22Rv1 (cell line): ENCODE results near the gene OR8U1.
A peak's percentile ranks its signal among the peaks of the same experiment; 100 is the strongest.
"Not testable (repeated sequence)": the region's sequence is repeated elsewhere in the genome, so short reads cannot be mapped to it uniquely, and the experiment has no call there.

Experiments used
- H3K27ac ChIP-seq: fragments of 450-650 bp; 2 replicates; pipeline ENCODE4 v1.5.1; 2017
- CTCF ChIP-seq: fragments of 450-650 bp; IDR thresholded peaks from 2 replicates; pipeline ENCODE4 v1.5.1; 2017; ENCODE audit warnings: mild to moderate bottlenecking
- ZFX ChIP-seq: fragments of 450-650 bp; IDR thresholded peaks from 2 replicates; pipeline ENCODE4 v1.6.1; 2017; ENCODE audit warnings: antibody characterized with exemption, borderline replicate concordance

The OR8U1 gene

GRCh38 chr11:56394381-56394780 is 19.0 kb downstream of the OR8U1 start:
- no peak overlapping the region for H3K27ac ChIP-seq
- TF ChIP-seq ZFX, result no peak
- TF ChIP-seq CTCF, result no peak

- H3K27ac ChIP-seq, result no peak overlapping the region
- TF ChIP-seq CTCF (peak; percentile 63), ZFX (no peak)
These were observed 20.6 kb downstream of the OR8U1 start for GRCh38 chr11:56396047-56396446.

DNA sequence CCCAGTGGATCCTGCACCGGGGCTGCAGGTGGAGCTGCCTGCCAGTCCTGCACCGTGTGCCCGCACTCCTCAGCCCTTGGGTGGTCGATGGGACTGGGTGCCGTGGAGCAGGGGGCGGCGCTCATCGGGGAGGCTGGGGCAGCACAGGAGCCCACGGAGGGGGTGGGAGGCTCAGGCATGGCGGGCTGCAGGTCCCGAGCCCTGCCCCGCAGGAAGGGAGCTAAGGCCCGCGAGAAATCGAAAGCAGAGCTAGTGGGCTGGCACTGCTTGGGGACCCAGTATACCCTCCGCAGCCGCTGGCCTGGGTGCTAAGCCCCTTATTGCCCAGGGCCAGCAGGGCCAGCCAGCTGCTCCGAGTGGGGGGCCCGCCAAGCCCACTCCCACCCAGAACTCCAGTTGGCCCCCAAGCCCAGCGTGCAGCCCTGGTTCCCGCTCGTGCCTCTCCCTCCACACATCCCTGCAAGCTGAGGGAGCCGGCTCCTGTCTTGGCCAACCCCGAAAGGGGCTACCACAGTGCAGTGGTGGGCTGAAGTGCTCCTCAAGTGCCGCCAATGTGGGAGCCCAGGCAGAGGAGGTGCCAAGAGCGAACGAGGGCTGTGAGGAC is 26.5 kb downstream of the OR8U1 start:
- not testable (repeated sequence) for H3K27ac ChIP-seq

- no peak overlapping the region for H3K27ac ChIP-seq
- TF ChIP-seq CTCF (no peak), ZFX (no peak)
These were observed 29.0 kb downstream of the OR8U1 start for GRCh38 chr11:56404393-56404792.

GRCh38 chr11:56410801-56411200 is 35.4 kb downstream of the OR8U1 start:
- H3K27ac ChIP-seq, result no peak overlapping the region
- TF ChIP-seq ZFX, result no peak
- TF ChIP-seq CTCF, result no peak

DNA sequence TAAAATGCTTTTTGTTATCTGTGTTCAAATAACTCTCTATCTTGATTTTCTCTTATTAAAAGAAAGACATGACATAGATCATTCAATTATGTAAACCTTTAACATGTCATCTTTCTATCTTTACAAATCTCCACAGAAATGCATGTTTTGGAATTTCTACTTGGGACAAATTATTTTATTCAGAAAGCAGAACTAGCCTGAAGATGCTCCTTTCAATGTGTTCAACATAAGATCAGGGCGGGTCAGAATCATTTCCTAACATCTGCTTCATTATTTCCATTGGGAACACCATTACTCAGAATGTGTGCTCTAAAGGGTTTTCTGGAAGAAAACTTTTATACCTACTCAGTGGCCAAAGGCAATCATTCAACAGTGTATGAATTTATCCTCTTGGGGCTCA is 37.0 kb downstream of the OR8U1 start, which contains the start of gene OR5AL1:
Gene OR5AL1, plus strand, starts transcription at position 301 of the 400 bp plus-strand sequence.
- TF ChIP-seq CTCF (no peak), ZFX (no peak)
- H3K27ac ChIP-seq, result no peak within 1 kb of the TSS
